ENCODE results near the gene TCF4.

- TF ChIP-seq FOXM1 (IDR thresholded peaks at IDR 0.05; ENCODE audit: borderline replicate concordance), result no peak
- TF ChIP-seq SP1 (IDR thresholded peaks at IDR 0.05), result no peak
- TF ChIP-seq L3MBTL2 (conservative IDR thresholded peaks at IDR 0.05), result no peak
- no peak for TF ChIP-seq HDGF (IDR thresholded peaks at IDR 0.05; ENCODE audit: borderline replicate concordance)
- TF ChIP-seq ELF4 (IDR thresholded peaks at IDR 0.05), result no peak
- no peak for TF ChIP-seq BHLHE40 (IDR thresholded peaks at IDR 0.05; ENCODE audit: borderline replicate concordance)
- no peak for TF ChIP-seq FOXK2 (IDR thresholded peaks at IDR 0.05)
- TF ChIP-seq CTBP1 (IDR thresholded peaks at IDR 0.05; ENCODE audit: borderline replicate concordance), result no peak
Observed at GRCh38 chr18:55306359-55307024, 281.5 kb downstream of the TCF4 start.

All from HEK293T (cell line).